ENCODE measurements around the gene MTM1.

The MTM1 gene

GRCh38 chrX:150643958-150644357 is 75.5 kb downstream of the MTM1 start:
- H3K9me3 ChIP-seq (ENCODE audit: insufficient read depth, low read length), result no peaks in the 10 kb centered on the region
- no peaks in the 10 kb centered on the region for H3K36me3 ChIP-seq (ENCODE audit: low read length)
- H3F3A ChIP-seq (ENCODE audit: insufficient read depth), result no peaks in the 10 kb centered on the region
- H3K27me3 ChIP-seq (ENCODE audit: low read length), result no peaks in the 10 kb centered on the region
- H4K20me1 ChIP-seq (ENCODE audit: low read depth, low read length), result no peaks in the 10 kb centered on the region
- TF ChIP-seq EZH2phosphoT487 (conservative IDR thresholded peaks at IDR 0.05; ENCODE audit: low read length) (no peak), CTCF (IDR thresholded peaks at IDR 0.05; ENCODE audit: insufficient read depth, low read length, poor library complexity, severe bottlenecking) (no peak)
- H3K4me2 ChIP-seq (ENCODE audit: low read depth, low read length, poor library complexity, severe bottlenecking), result no peak overlapping the region
- H3K9ac ChIP-seq (ENCODE audit: low read length), result no peak overlapping the region
- H3K9me2 ChIP-seq (replicated peaks; ENCODE audit: insufficient read depth, low read length), result no peaks in the 10 kb centered on the region
- no peak overlapping the region for H3K27ac ChIP-seq (ENCODE audit: low read depth, low read length)
- no peak overlapping the region for H2AFZ ChIP-seq (ENCODE audit: low read depth, low read length, severe bottlenecking)
- no peak overlapping the region for H3K4me3 ChIP-seq (ENCODE audit: insufficient read depth, low read length, poor library complexity, severe bottlenecking)
- no peaks in the 10 kb centered on the region for H3K79me2 ChIP-seq (ENCODE audit: insufficient read depth, low read length)

DNA sequence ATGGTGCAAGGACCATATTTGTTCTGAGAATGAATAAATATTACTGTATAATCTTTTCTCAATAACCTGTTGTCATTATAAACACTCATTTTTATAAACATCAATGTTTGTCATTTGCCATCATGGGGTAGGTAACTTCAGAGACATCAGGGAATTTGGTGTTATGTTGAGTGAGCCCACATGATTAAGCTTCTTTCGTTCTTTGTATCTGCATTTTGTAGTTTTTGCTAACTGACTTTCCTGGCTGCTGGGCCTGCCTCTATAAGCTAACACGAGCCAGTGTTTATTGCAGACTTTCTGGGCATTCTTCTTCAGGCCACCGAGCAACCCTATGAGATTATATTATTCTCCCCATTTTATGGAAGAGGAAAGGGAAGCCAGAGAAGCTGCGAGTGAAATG is 76.0 kb downstream of the MTM1 start:
- H3K27ac ChIP-seq (ENCODE audit: low read depth, low read length), result no peak overlapping the region
- no peak overlapping the region for H3K9ac ChIP-seq (ENCODE audit: low read length)
- no peaks in the 10 kb centered on the region for H4K20me1 ChIP-seq (ENCODE audit: low read depth, low read length)
- no peaks in the 10 kb centered on the region for H3K9me2 ChIP-seq (replicated peaks; ENCODE audit: insufficient read depth, low read length)
- H3K36me3 ChIP-seq (ENCODE audit: low read length), result no peaks in the 10 kb centered on the region
- H3K27me3 ChIP-seq (ENCODE audit: low read length), result no peaks in the 10 kb centered on the region
- no peaks in the 10 kb centered on the region for H3K9me3 ChIP-seq (ENCODE audit: insufficient read depth, low read length)
- H3F3A ChIP-seq (ENCODE audit: insufficient read depth), result no peaks in the 10 kb centered on the region
- no peak overlapping the region for H3K4me3 ChIP-seq (ENCODE audit: insufficient read depth, low read length, poor library complexity, severe bottlenecking)
- TF ChIP-seq CTCF (IDR thresholded peaks at IDR 0.05; ENCODE audit: insufficient read depth, low read length, poor library complexity, severe bottlenecking), result no peak
- H3K4me2 ChIP-seq (ENCODE audit: low read depth, low read length, poor library complexity, severe bottlenecking), result no peak overlapping the region
- H2AFZ ChIP-seq (ENCODE audit: low read depth, low read length, severe bottlenecking), result no peak overlapping the region
- H3K79me2 ChIP-seq (ENCODE audit: insufficient read depth, low read length), result no peaks in the 10 kb centered on the region

- H2AFZ ChIP-seq (ENCODE audit: low read depth, low read length, severe bottlenecking), result no peak overlapping the region
- no peak overlapping the region for H3K9ac ChIP-seq (ENCODE audit: low read length)
- no peaks in the 10 kb centered on the region for H4K20me1 ChIP-seq (ENCODE audit: low read depth, low read length)
- H3K9me3 ChIP-seq (ENCODE audit: insufficient read depth, low read length), result no peaks in the 10 kb centered on the region
- H3K79me2 ChIP-seq (ENCODE audit: insufficient read depth, low read length), result no peaks in the 10 kb centered on the region
- H3K4me3 ChIP-seq (ENCODE audit: insufficient read depth, low read length, poor library complexity, severe bottlenecking), result no peak overlapping the region
- no peak overlapping the region for H3K4me2 ChIP-seq (ENCODE audit: low read depth, low read length, poor library complexity, severe bottlenecking)
- TF ChIP-seq CTCF (IDR thresholded peaks at IDR 0.05; ENCODE audit: insufficient read depth, low read length, poor library complexity, severe bottlenecking), result no peak
- TF ChIP-seq EZH2phosphoT487 (conservative IDR thresholded peaks at IDR 0.05; ENCODE audit: low read length), result no peak
- no peaks in the 10 kb centered on the region for H3K27me3 ChIP-seq (ENCODE audit: low read length)
- H3F3A ChIP-seq (ENCODE audit: insufficient read depth), result no peaks in the 10 kb centered on the region
- no peaks in the 10 kb centered on the region for H3K36me3 ChIP-seq (ENCODE audit: low read length)
- no peak overlapping the region for H3K27ac ChIP-seq (ENCODE audit: low read depth, low read length)
- H3K9me2 ChIP-seq (replicated peaks; ENCODE audit: insufficient read depth, low read length), result no peaks in the 10 kb centered on the region
These were observed 78.9 kb downstream of the MTM1 start for GRCh38 chrX:150647331-150647730.

All from SU-DHL-6 (cell line).